Loucy (cell line): Measurements from ENCODE around the gene CLDN16.
A peak's percentile ranks its signal among the peaks of the same experiment; 100 is the strongest.

Experiments
- H2AFZ ChIP-seq: fragments of 200-600 bp; sonication (generic); 2 replicates; pipeline ENCODE4 v1.6.0; 2016; ENCODE audit warnings: antibody characterized with exemption, mild to moderate bottlenecking, low read length, moderate library complexity
- H3F3A ChIP-seq: fragments of 200-600 bp; 2 replicates; pipeline ENCODE4 v1.6.0; 2016; ENCODE audit warnings: antibody characterized with exemption, low read depth, mild to moderate bottlenecking
- H3K27me3 ChIP-seq: fragments of 200-600 bp; sonication (generic); 2 replicates; pipeline ENCODE4 v1.6.1; 2014; ENCODE audit warnings: low read length, mild to moderate bottlenecking; ENCODE audit not compliant: insufficient read depth, poor library complexity, severe bottlenecking
- H3K36me3 ChIP-seq: fragments of 200-600 bp; sonication (generic); 2 replicates; pipeline ENCODE4 v1.6.1; 2016; ENCODE audit warnings: low read length; ENCODE audit not compliant: insufficient read depth
- H3K4me1 ChIP-seq: fragments of 200-600 bp; sonication (generic); 2 replicates; pipeline ENCODE4 v1.5.1; 2014; ENCODE audit warnings: low read length, mild to moderate bottlenecking; ENCODE audit not compliant: insufficient read depth, poor library complexity, severe bottlenecking
- H3K4me2 ChIP-seq: fragments of 200-600 bp; sonication (generic); 2 replicates; pipeline ENCODE4 v1.6.0; 2014; ENCODE audit warnings: antibody characterized with exemption, low read length, low read depth, mild to moderate bottlenecking; ENCODE audit not compliant: poor library complexity, severe bottlenecking
- H3K4me3 ChIP-seq: fragments of 200-600 bp; sonication (generic); 2 replicates; pipeline ENCODE4 v1.5.1; 2014; ENCODE audit warnings: low read length, mild to moderate bottlenecking, mixed read lengths; ENCODE audit not compliant: poor library complexity, severe bottlenecking
- H3K79me2 ChIP-seq: fragments of 200-600 bp; sonication (generic); 2 replicates; pipeline ENCODE4 v1.6.1; 2014; ENCODE audit warnings: low read length; ENCODE audit not compliant: insufficient read depth
- H3K9ac ChIP-seq: fragments of 200-600 bp; sonication (generic); 2 replicates; pipeline ENCODE4 v1.6.0; 2014; ENCODE audit warnings: mild to moderate bottlenecking, low read depth, low read length, moderate library complexity; ENCODE audit not compliant: poor library complexity, severe bottlenecking
- H3K9me2 ChIP-seq: fragments of 200-600 bp; sonication (generic); replicated peaks from 2 replicates; pipeline ENCODE4 v1.6.1; 2016; ENCODE audit warnings: low read depth, low read length, mixed read lengths
- H3K9me3 ChIP-seq: fragments of 200-600 bp; sonication (generic); 2 replicates; pipeline ENCODE4 v1.6.1; 2014; ENCODE audit warnings: mild to moderate bottlenecking, antibody characterized with exemption, low read length, low read depth; ENCODE audit not compliant: insufficient read depth
- H4K20me1 ChIP-seq: fragments of 200-600 bp; sonication (generic); 2 replicates; pipeline ENCODE4 v1.6.0; 2014; ENCODE audit warnings: antibody characterized with exemption, low read length, mild to moderate bottlenecking; ENCODE audit not compliant: insufficient read depth, poor library complexity, severe bottlenecking
- EZH2phosphoT487 ChIP-seq: fragments of 200-600 bp; IDR thresholded peaks from 2 replicates; pipeline ENCODE4 v1.6.1; 2018; ENCODE audit warnings: antibody characterized with exemption, mild to moderate bottlenecking, moderate library complexity, borderline replicate concordance
- TF ChIP-seq, protein P1 (sequence below): fragments of 200-600 bp; sonication (generic); conservative IDR thresholded peaks from 2 replicates; pipeline ENCODE4 v1.5.1; 2014; ENCODE audit warnings: mild to moderate bottlenecking, antibody characterized with exemption, low read length

The CLDN16 gene

DNA sequence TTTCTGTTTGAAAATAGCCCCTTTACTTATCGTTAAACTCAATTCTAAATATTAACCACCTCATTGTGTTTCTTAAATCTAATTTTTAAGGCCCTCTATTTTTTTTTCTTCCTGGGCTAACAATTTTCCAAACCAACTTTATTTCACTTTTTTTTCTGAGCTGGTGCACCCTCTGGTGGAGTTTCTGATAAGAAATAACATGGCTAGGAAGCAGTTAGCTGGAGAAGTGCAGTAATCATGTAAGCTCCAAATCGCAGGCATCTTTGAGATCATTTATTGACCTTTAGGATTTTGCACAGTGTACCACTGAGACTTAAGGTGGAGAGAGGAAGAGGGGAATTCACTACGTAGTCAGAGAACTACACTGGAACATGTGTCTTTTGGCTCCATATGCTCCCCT, 55.3 kb downstream of the CLDN16 start:
- no peaks in the 10 kb centered on the region for H3K36me3 ChIP-seq
- no peak overlapping the region for H3K4me2 ChIP-seq
- no peak overlapping the region for H2AFZ ChIP-seq
- no peaks in the 10 kb centered on the region for H3K79me2 ChIP-seq
- no peaks in the 10 kb centered on the region for H3K9me3 ChIP-seq
- H3K9me2 ChIP-seq: no peaks in the 10 kb centered on the region
- no peaks in the 10 kb centered on the region for H3K27me3 ChIP-seq
- peaks cover 8% of the 10 kb centered on the region for H3K4me1 ChIP-seq
- H3K9ac ChIP-seq: no peak overlapping the region
- H3F3A ChIP-seq: no peaks in the 10 kb centered on the region
- H4K20me1 ChIP-seq: no peaks in the 10 kb centered on the region
- TF ChIP-seq, protein P1, sequence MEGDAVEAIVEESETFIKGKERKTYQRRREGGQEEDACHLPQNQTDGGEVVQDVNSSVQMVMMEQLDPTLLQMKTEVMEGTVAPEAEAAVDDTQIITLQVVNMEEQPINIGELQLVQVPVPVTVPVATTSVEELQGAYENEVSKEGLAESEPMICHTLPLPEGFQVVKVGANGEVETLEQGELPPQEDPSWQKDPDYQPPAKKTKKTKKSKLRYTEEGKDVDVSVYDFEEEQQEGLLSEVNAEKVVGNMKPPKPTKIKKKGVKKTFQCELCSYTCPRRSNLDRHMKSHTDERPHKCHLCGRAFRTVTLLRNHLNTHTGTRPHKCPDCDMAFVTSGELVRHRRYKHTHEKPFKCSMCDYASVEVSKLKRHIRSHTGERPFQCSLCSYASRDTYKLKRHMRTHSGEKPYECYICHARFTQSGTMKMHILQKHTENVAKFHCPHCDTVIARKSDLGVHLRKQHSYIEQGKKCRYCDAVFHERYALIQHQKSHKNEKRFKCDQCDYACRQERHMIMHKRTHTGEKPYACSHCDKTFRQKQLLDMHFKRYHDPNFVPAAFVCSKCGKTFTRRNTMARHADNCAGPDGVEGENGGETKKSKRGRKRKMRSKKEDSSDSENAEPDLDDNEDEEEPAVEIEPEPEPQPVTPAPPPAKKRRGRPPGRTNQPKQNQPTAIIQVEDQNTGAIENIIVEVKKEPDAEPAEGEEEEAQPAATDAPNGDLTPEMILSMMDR: peak; percentile 48
- TF ChIP-seq EZH2phosphoT487: no peak
- H3K4me3 ChIP-seq: no peak overlapping the region

DNA sequence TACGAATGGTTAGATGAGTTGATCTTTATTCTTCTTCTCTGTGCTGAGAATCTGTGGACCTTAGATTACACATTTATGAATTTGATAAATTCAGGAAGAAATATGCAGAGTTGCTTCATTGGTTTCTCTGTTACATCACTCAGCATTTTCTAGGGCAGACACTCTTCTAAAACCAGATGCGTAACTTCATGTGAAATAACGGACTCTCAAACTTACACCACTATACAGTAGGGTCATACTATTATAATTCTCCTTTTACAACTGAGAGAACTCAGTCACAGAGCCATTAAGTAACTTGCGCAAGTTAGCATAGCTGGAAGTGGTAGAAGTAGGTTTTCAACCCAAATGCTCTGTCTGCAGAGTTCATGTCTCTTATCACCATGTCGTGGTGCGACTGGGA, 56.0 kb downstream of the CLDN16 start:
- TF ChIP-seq, protein P1: no peak
- TF ChIP-seq EZH2phosphoT487: no peak

DNA sequence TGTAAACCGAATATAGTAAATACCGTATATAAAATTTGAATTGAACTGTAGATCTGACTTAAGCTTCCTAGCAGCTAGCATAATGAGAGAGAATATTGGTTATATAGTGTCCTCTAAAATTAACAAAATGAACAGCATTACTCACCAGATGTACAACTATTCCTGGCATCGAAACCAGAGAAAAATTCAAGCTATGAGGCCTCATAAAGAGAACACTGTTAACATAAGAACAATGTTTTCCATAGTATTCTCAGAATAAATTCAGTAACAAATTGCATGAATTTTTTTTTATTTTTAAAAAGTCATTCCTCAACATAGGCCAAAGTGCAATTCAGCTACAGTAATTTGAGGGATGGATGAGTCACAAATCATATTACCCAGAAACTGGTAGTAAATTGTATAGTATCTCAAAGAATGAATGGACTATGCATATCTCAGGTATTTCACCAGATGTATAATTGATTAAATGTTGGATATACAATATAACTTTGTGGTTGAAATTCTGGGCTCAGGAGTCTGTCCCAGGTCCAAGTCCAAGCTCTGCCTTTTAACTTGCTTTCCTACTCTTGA, 56.7 kb downstream of the CLDN16 start:
- H3K9ac ChIP-seq: no peak overlapping the region
- H3K9me3 ChIP-seq: no peaks in the 10 kb centered on the region
- H3K9me2 ChIP-seq: no peaks in the 10 kb centered on the region
- H4K20me1 ChIP-seq: no peaks in the 10 kb centered on the region
- no peaks in the 10 kb centered on the region for H3K36me3 ChIP-seq
- H3K4me2 ChIP-seq: no peak overlapping the region
- H3K27me3 ChIP-seq: no peaks in the 10 kb centered on the region
- peaks cover 8% of the 10 kb centered on the region for H3K4me1 ChIP-seq
- H3K4me3 ChIP-seq: no peak overlapping the region
- H2AFZ ChIP-seq: no peak overlapping the region
- TF ChIP-seq, protein P1: no peak
- TF ChIP-seq EZH2phosphoT487: no peak
- no peaks in the 10 kb centered on the region for H3K79me2 ChIP-seq
- no peaks in the 10 kb centered on the region for H3F3A ChIP-seq

More for the DNA sequence above, 56.0 kb downstream of the CLDN16 start:
- no peaks in the 10 kb centered on the region for H3F3A ChIP-seq
- no peak overlapping the region for H3K4me3 ChIP-seq
- no peak overlapping the region for H3K4me2 ChIP-seq
- H4K20me1 ChIP-seq: no peaks in the 10 kb centered on the region
- H3K4me1 ChIP-seq: peaks cover 8% of the 10 kb centered on the region
- no peaks in the 10 kb centered on the region for H3K27me3 ChIP-seq
- no peaks in the 10 kb centered on the region for H3K9me3 ChIP-seq
- H3K9ac ChIP-seq: no peak overlapping the region
- H2AFZ ChIP-seq: no peak overlapping the region
- no peaks in the 10 kb centered on the region for H3K9me2 ChIP-seq
- H3K79me2 ChIP-seq: no peaks in the 10 kb centered on the region
- H3K36me3 ChIP-seq: no peaks in the 10 kb centered on the region
